Mesothelial cell of epicardium (in vitro differentiated cells): ENCODE data around the gene COA3. TPM values are rescaled to one million over a fixed set of nuclear protein-coding genes. Genes with fewer than 3 reads are reported as not detected.

Experiments used
- DNase-seq, 2 experiments: peaks; one replicate each; pipeline ENCODE4 v3.0.0; 2021; ENCODE audit warnings: low spot score in 2 of 2; ENCODE audit not compliant: unreplicated experiment in 2 of 2
- H3K27ac Mint-ChIP-seq: 2 replicates; pipeline ENCODE4 v1.8.0; 2021; ENCODE audit warnings: mixed read lengths
- H3K27me3 Mint-ChIP-seq: 2 replicates; pipeline ENCODE4 v1.8.0; 2021; ENCODE audit warnings: low read depth, mixed read lengths
- H3K36me3 Mint-ChIP-seq: 2 replicates; pipeline ENCODE4 v1.8.0; 2021; ENCODE audit warnings: mixed read lengths
- H3K4me1 Mint-ChIP-seq: 2 replicates; pipeline ENCODE4 v1.8.0; 2021; ENCODE audit warnings: mixed read lengths
- H3K4me3 Mint-ChIP-seq: 2 replicates; pipeline ENCODE4 v1.8.0; 2021; ENCODE audit warnings: mild to moderate bottlenecking, moderate library complexity, mixed read lengths
- H3K9me3 Mint-ChIP-seq: 2 replicates; pipeline ENCODE4 v1.8.0; 2021; ENCODE audit warnings: mixed read lengths
- CTCF ChIP-seq: fragments of 200-600 bp; sonication (generic); IDR thresholded peaks from one replicate; pipeline ENCODE4 v1.5.0; 2021; ENCODE audit warnings: antibody characterized with exemption; ENCODE audit not compliant: unreplicated experiment
- microRNA-seq: library from miRNA; unstranded; fragments of <30 nt; microRNA quantifications from one replicate; pipeline ENCODE4 v1.2.0, GENCODE V29; 2021; ENCODE audit warnings: inconsistent platforms, mixed read lengths
- total RNA-seq: library from RNA; stranded (reverse); gene quantifications from 3 replicates; pipeline ENCODE4 v1.2.1, GENCODE V29; 2021

Gene COA3
- total RNA-seq, 1 donor from 2014 or later = 52.4 TPM

- Mint-ChIP-seq H3K4me3 (no peak overlapping the region), H3K9me3 (no peaks in the 10 kb centered on the region), H3K4me1 (no peaks in the 10 kb centered on the region), H3K27ac (no peak overlapping the region), H3K27me3 (peaks cover 24% of the 10 kb centered on the region), H3K36me3 (no peaks in the 10 kb centered on the region)
- DNase-seq = no peak
- no peak for TF ChIP-seq CTCF
These were observed 47.7 kb downstream of the COA3 start for GRCh38 chr17:42750739-42751344.

- Mint-ChIP-seq H3K4me1 (peaks cover 6% of the 10 kb centered on the region), H3K27me3 (peaks cover 16% of the 10 kb centered on the region), H3K27ac (no peak overlapping the region), H3K36me3 (no peaks in the 10 kb centered on the region), H3K4me3 (no peak overlapping the region), H3K9me3 (no peaks in the 10 kb centered on the region)
- no peak for TF ChIP-seq CTCF
- no peak for DNase-seq
These were observed 49.4 kb downstream of the COA3 start for GRCh38 chr17:42748908-42749798.

GRCh38 chr17:42748202-42748907 lies 50.1 kb downstream of the COA3 start:
- DNase-seq = no peak
- Mint-ChIP-seq H3K9me3 (no peaks in the 10 kb centered on the region), H3K4me3 (no peak overlapping the region), H3K4me1 (peaks cover 12% of the 10 kb centered on the region), H3K36me3 (no peaks in the 10 kb centered on the region), H3K27ac (no peak overlapping the region), H3K27me3 (peaks cover 16% of the 10 kb centered on the region)
- no peak for TF ChIP-seq CTCF

Small RNAs within 50 kb of the gene (microRNA-seq; reads per million reads assigned to microRNA genes)
- gene MIR6781 = not detected

Other genes with a start within 250 kb of the COA3 start
- gene HSD17B1, start 245.8 kb downstream of the COA3 start, total RNA-seq = 1.6 to 3.0 TPM (median 2.2 TPM) in 3 replicates
- 60.7 to 62.0 TPM (median 61.4 TPM) in 3 replicates for gene COASY, start 236.6 kb downstream of the COA3 start, total RNA-seq
- 26.1 to 27.8 TPM (median 27.0 TPM) in 3 replicates for gene MLX, start 231.6 kb downstream of the COA3 start, total RNA-seq
- gene PSMC3IP, start 221.0 kb downstream of the COA3 start, total RNA-seq = 8.3 to 9.8 TPM (median 9.7 TPM) in 3 replicates
- 77.7 to 79.1 TPM (median 77.8 TPM) in 3 replicates for gene RETREG3, start 189.3 kb downstream of the COA3 start, total RNA-seq
- gene TUBG1, start 189.0 kb downstream of the COA3 start, total RNA-seq = 35.0 to 42.9 TPM (median 38.4 TPM) in 3 replicates
- 30.6 to 33.7 TPM (median 33.4 TPM) in 3 replicates for gene TUBG2, start 139.4 kb downstream of the COA3 start, total RNA-seq
- gene PLEKHH3, start 121.7 kb downstream of the COA3 start, total RNA-seq = 35.9 to 38.2 TPM (median 37.8 TPM) in 3 replicates
- 2.0 to 2.3 TPM (median 2.1 TPM) in 3 replicates for gene CCR10, start 116.9 kb downstream of the COA3 start, total RNA-seq
- 20.5 to 23.1 TPM (median 20.9 TPM) in 3 replicates for gene CNTNAP1, start 116.2 kb downstream of the COA3 start, total RNA-seq
- gene EZH1, start 53.7 kb downstream of the COA3 start, total RNA-seq = 38.4 to 45.1 TPM (median 42.5 TPM) in 3 replicates
- gene RAMP2, start 37.5 kb downstream of the COA3 start, total RNA-seq = 19.5 to 22.3 TPM (median 21.6 TPM) in 3 replicates
- 59.4 to 65.0 TPM (median 64.9 TPM) in 3 replicates for gene VPS25, start 25.3 kb downstream of the COA3 start, total RNA-seq
- 1.3 to 1.8 TPM (median 1.7 TPM) in 3 replicates for gene WNK4, start 18.1 kb downstream of the COA3 start, total RNA-seq
- 0.09 to 0.14 TPM in 2 of 3 replicates, not detected in the other for gene CNTD1, start 157 bp upstream of the COA3 start, total RNA-seq
- 54.5 to 55.8 TPM (median 55.2 TPM) in 3 replicates for gene BECN1, start 25.6 kb upstream of the COA3 start, total RNA-seq
- 88.7 to 92.8 TPM (median 92.0 TPM) in 3 replicates for gene PSME3, start 34.7 kb upstream of the COA3 start, total RNA-seq
- 3.0 to 3.8 TPM (median 3.4 TPM) in 3 replicates for gene AOC2, start 45.9 kb upstream of the COA3 start, total RNA-seq
- 1.5 to 2.3 TPM (median 1.9 TPM) in 3 replicates for gene AOC3, start 52.5 kb upstream of the COA3 start, total RNA-seq
- gene G6PC1, start 102.1 kb upstream of the COA3 start, total RNA-seq = not detected in 3 replicates
- gene AARSD1, start 165.8 kb upstream of the COA3 start, total RNA-seq = 58.6 to 66.0 TPM (median 59.1 TPM) in 3 replicates
- 1.5 to 2.0 TPM (median 1.6 TPM) in 3 replicates for gene PTGES3L, start 181.4 kb upstream of the COA3 start, total RNA-seq
- 13.1 to 13.9 TPM (median 13.2 TPM) in 3 replicates for gene RUNDC1, start 181.9 kb upstream of the COA3 start, total RNA-seq
- gene RPL27, start 199.7 kb upstream of the COA3 start, total RNA-seq = 1,019 to 1,067 TPM (median 1,060 TPM) in 3 replicates
- gene IFI35, start 208.1 kb upstream of the COA3 start, total RNA-seq = 5.6 to 6.3 TPM (median 5.9 TPM) in 3 replicates
- 211 to 222 TPM (median 211 TPM) in 3 replicates for gene VAT1, start 223.7 kb upstream of the COA3 start, total RNA-seq
- 7.6 to 8.7 TPM (median 8.7 TPM) in 3 replicates for gene RND2, start 226.5 kb upstream of the COA3 start, total RNA-seq